Measurements from ENCODE around the gene ZC3H4.

The ZC3H4 gene

GRCh38 chr19:47132194-47132852 lies 18.7 kb upstream of the ZC3H4 start:
- no peak for DNase-seq

GRCh38 chr19:47130589-47131227 lies 17.1 kb upstream of the ZC3H4 start, which contains the start of gene SAE1:
SAE1 (plus strand) TSS chr19:47130835; CDS start chr19:47130931, 96 bp downstream.
- peak; percentile 95 for DNase-seq

- DNase-seq = no peak
Observed at GRCh38 chr19:47130120-47130588, 16.6 kb upstream of the ZC3H4 start.

GRCh38 chr19:47129579-47129978 lies 16.0 kb upstream of the ZC3H4 start:
- no peak for DNase-seq

GRCh38 chr19:47125669-47125938 lies 12.0 kb upstream of the ZC3H4 start:
- DNase-seq = no peak

GRCh38 chr19:47124937-47125668 lies 11.5 kb upstream of the ZC3H4 start:
- DNase-seq = no peak

- DNase-seq = no peak
Observed at GRCh38 chr19:47123406-47123805, 9.8 kb upstream of the ZC3H4 start.

GRCh38 chr19:47122359-47123335 lies 9.1 kb upstream of the ZC3H4 start:
- DNase-seq = no peak

- no peak for DNase-seq
Observed at GRCh38 chr19:47120470-47121067, 7.0 kb upstream of the ZC3H4 start.

GRCh38 chr19:47113850-47114651 lies 475 bp upstream of the ZC3H4 start:
- DNase-seq = no peak

GRCh38 chr19:47112166-47112996 lies 1.2 kb downstream of the ZC3H4 start:
- DNase-seq = peak; percentile 90

GRCh38 chr19:47111682-47112165 lies 1.9 kb downstream of the ZC3H4 start:
- no peak for DNase-seq

GRCh38 chr19:47111006-47111621 lies 2.5 kb downstream of the ZC3H4 start:
- peak; percentile 60 for DNase-seq

- peak; percentile 50 for DNase-seq
Observed at GRCh38 chr19:47110521-47111005, 3.0 kb downstream of the ZC3H4 start.

- peak; percentile 54 for DNase-seq
Observed at GRCh38 chr19:47109541-47110375, 3.8 kb downstream of the ZC3H4 start.

GRCh38 chr19:47109177-47109540 lies 4.4 kb downstream of the ZC3H4 start:
- DNase-seq = no peak

GRCh38 chr19:47107953-47108746 lies 5.4 kb downstream of the ZC3H4 start:
- DNase-seq = no peak
